GM20431 (cell line): ENCODE data around the gene ATOH7.

Experiments
- in situ Hi-C: fragments of 300-500 bp; cut with MseI, MboI; formaldehyde crosslinking; loops from one replicate; pipeline ENCODE4 v1.15.0; 2020; ENCODE audit warnings: low sequenced_read_pairs; ENCODE audit not compliant: unreplicated experiment

ATOH7 gene

DNA sequence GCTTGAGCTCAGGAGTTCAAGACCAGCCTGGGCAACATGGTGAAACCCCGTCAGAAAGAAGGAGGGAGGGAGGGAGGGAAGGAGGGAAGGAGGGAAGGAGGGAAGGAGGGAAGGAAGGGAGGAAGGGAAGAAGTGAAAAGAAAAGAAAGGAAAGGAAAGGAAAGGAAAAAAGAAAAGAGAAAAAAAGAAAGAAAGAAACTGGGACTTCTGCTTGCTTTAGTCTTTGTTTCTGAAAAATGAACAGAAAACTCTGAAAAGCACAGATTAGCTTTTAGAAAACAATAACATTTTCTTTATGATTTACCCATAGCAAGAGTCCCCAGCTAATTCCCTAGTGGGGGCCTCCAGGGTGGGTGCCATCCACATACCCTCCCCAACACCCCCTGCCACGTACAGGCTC lies 46.8 kb downstream of the ATOH7 start:
- in situ Hi-C loops, result no loop called here

DNA sequence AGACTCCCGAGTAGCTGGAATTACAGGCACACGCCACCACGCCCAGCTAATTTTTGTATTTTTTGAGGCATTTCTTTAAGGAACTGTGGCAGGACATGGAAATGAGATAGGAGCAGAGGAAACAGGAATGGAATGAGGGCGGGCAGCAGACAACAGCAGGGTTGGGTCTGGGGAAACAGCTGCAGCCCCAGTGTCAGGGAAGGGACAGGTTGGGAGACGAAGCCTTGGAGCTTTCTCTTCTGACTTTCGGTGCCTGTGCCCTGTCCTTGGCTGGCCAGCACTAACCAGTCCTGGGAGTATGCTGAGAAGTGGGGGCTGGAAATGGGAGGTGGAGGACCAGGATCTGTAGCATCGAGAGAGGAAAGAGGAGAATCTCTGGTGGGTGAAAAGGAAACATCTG lies 47.4 kb downstream of the ATOH7 start:
- in situ Hi-C loops, result no loop called here
